HG03342 (cell line): Measurements from ENCODE around the gene CFAP46.

ENCODE experiments used
- ATAC-seq: cut with Tn5 transposase; IDR thresholded peaks from one replicate; pipeline ENCODE4 v1.9.1; 2021; ENCODE audit warnings: mild to moderate bottlenecking, moderate library complexity; ENCODE audit not compliant: unreplicated experiment

CFAP46 gene

GRCh38 chr10:132869621-132870020 is 72.7 kb downstream of the CFAP46 start:
- ATAC-seq, result no peak

- ATAC-seq, result no peak
These were observed 73.4 kb downstream of the CFAP46 start for GRCh38 chr10:132868995-132869394.

- no peak for ATAC-seq
These were observed 74.3 kb downstream of the CFAP46 start for GRCh38 chr10:132867801-132868644.

- no peak for ATAC-seq
These were observed 75.6 kb downstream of the CFAP46 start for GRCh38 chr10:132866601-132867381.

GRCh38 chr10:132865851-132866600 is 76.3 kb downstream of the CFAP46 start:
- no peak for ATAC-seq

- no peak for ATAC-seq
These were observed 77.2 kb downstream of the CFAP46 start for GRCh38 chr10:132865171-132865631.

GRCh38 chr10:132862485-132863420 is 79.6 kb downstream of the CFAP46 start:
- ATAC-seq, result no peak

- no peak for ATAC-seq
These were observed 80.4 kb downstream of the CFAP46 start for GRCh38 chr10:132861884-132862461.

GRCh38 chr10:132861116-132861691 is 81.2 kb downstream of the CFAP46 start:
- ATAC-seq, result no peak

- ATAC-seq, result no peak
These were observed 81.8 kb downstream of the CFAP46 start for GRCh38 chr10:132860532-132860931.

- ATAC-seq, result no peak
These were observed 83.1 kb downstream of the CFAP46 start for GRCh38 chr10:132859084-132859855.

- no peak for ATAC-seq
These were observed 84.0 kb downstream of the CFAP46 start for GRCh38 chr10:132858121-132859081.

- no peak for ATAC-seq
These were observed 85.4 kb downstream of the CFAP46 start for GRCh38 chr10:132856869-132857524.

- no peak for ATAC-seq
These were observed 86.5 kb downstream of the CFAP46 start for GRCh38 chr10:132855889-132856288.

- ATAC-seq, result no peak
These were observed 90.9 kb downstream of the CFAP46 start for GRCh38 chr10:132851451-132851850.

GRCh38 chr10:132850896-132851295 is 91.5 kb downstream of the CFAP46 start:
- ATAC-seq, result no peak

GRCh38 chr10:132850246-132850645 is 92.1 kb downstream of the CFAP46 start:
- ATAC-seq, result no peak
